Tibial artery (tissue), 4 donors: ENCODE measurements around the gene TIMM29.

Experiments
- DNase-seq, 2 donors: peaks; one replicate each; pipeline ENCODE4 v3.0.0-alpha.2; 2019
- H3K27ac ChIP-seq, 2 donors: fragments of 200-600 bp; sonication (generic) in 1 of 2; 1 replicate in 1 of 2; 2 replicates in 1 of 2; pipeline ENCODE4 v1.5.1; 2018 to 2019; ENCODE audit warnings: mild to moderate bottlenecking in 1 of 2
- H3K27me3 ChIP-seq, 2 donors: fragments of 200-600 bp; sonication (generic) in 1 of 2; one replicate each; pipeline versions ENCODE4 v1.5.1 to v1.6.0; 2016 to 2019
- H3K36me3 ChIP-seq, 3 donors: fragments of 200-600 bp; sonication (generic) in 2 of 3; one replicate each; pipeline ENCODE4 v1.5.1; 2016 to 2019; ENCODE audit warnings: mild to moderate bottlenecking in 2 of 3
- H3K4me1 ChIP-seq, 4 donors: fragments of 200-600 bp; sonication (generic) in 2 of 4; 1 replicate in 3 of 4; 2 replicates in 1 of 4; pipeline ENCODE4 v1.5.1; 2016 to 2019
- H3K4me3 ChIP-seq, 2 donors: fragments of 200-600 bp; sonication (generic) in 1 of 2; 1 replicate in 1 of 2; 2 replicates in 1 of 2; pipeline ENCODE4 v1.5.1; 2018 to 2019; ENCODE audit warnings: mild to moderate bottlenecking in 2 of 2
- H3K9me3 ChIP-seq, 3 donors: fragments of 200-600 bp; sonication (generic) in 1 of 3; one replicate each; pipeline ENCODE4 v1.5.1; 2016 to 2019
- CTCF ChIP-seq, 2 experiments: fragments of 200-600 bp in 1 of 2; fragments of 450-650 bp in 1 of 2; IDR thresholded peaks; one replicate each; pipeline ENCODE4 v1.5.1; 2017 to 2019; ENCODE audit warnings: antibody characterized with exemption in 2 of 2, mild to moderate bottlenecking in 1 of 2, moderate library complexity in 1 of 2
- intact Hi-C: fragments of 100-400 bp; cut with DNase I; formaldehyde crosslinking; loops from one replicate; pipeline ENCODE4 v1.15.0; 2023; ENCODE audit warnings: low total_unique reads

TIMM29 gene

GRCh38 chr19:10920288-10920655 lies 8.3 kb upstream of the TIMM29 start:
- Histone ChIP-seq H3K27me3 (no peaks in the 10 kb centered on the region), H3K27ac (no peak overlapping the region), H3K4me1 (no peaks in the 10 kb centered on the region), H3K36me3 (peaks cover 29 to 99% (median 61%) of the 10 kb centered on the region in 3 donors), H3K9me3 (no peaks in the 10 kb centered on the region), H3K4me3 (no peak overlapping the region)
- no peak for DNase-seq
- intact Hi-C loops, result no loop called here
- TF ChIP-seq CTCF (IDR thresholded peaks at IDR 0.05), result no peak

GRCh38 chr19:10920781-10921180 lies 7.8 kb upstream of the TIMM29 start:
- H3K36me3 ChIP-seq, result peaks cover 29 to 98% (median 57%) of the 10 kb centered on the region in 3 donors
- TF ChIP-seq CTCF (IDR thresholded peaks at IDR 0.05), result no peak
- H3K27me3 ChIP-seq, result no peaks in the 10 kb centered on the region
- no peak for DNase-seq
- no peak overlapping the region for H3K4me3 ChIP-seq
- H3K4me1 ChIP-seq, result no peaks in the 10 kb centered on the region
- no peak overlapping the region for H3K27ac ChIP-seq
- no peaks in the 10 kb centered on the region for H3K9me3 ChIP-seq
- intact Hi-C loops, result no loop called here

GRCh38 chr19:10921199-10921909 lies 7.3 kb upstream of the TIMM29 start:
- H3K36me3 ChIP-seq, result peaks cover 27 to 92% (median 51%) of the 10 kb centered on the region in 3 donors
- DNase-seq, result no peak

GRCh38 chr19:10921910-10922637 lies 6.5 kb upstream of the TIMM29 start:
- H3K4me3 ChIP-seq, result no peak overlapping the region
- no peaks in the 10 kb centered on the region for H3K9me3 ChIP-seq
- peaks cover 22 to 85% (median 46%) of the 10 kb centered on the region in 3 donors for H3K36me3 ChIP-seq
- no peak overlapping the region for H3K27ac ChIP-seq
- intact Hi-C loops, result no loop called here
- no peaks in the 10 kb centered on the region for H3K27me3 ChIP-seq
- TF ChIP-seq CTCF (IDR thresholded peaks at IDR 0.05), result no peak
- DNase-seq, result no peak
- peaks cover 0 to 3% (median under 1%) of the 10 kb centered on the region in 4 donors for H3K4me1 ChIP-seq

More at GRCh38 chr19:10921199-10921909, 7.3 kb upstream of the TIMM29 start:
- Histone ChIP-seq H3K9me3 (no peaks in the 10 kb centered on the region), H3K27ac (no peak overlapping the region), H3K27me3 (no peaks in the 10 kb centered on the region), H3K4me3 (no peak overlapping the region), H3K4me1 (no peaks in the 10 kb centered on the region)
- intact Hi-C loops, result no loop called here
- TF ChIP-seq CTCF (IDR thresholded peaks at IDR 0.05), result no peak

- Histone ChIP-seq H3K4me1 (peaks cover 0 to 9% (median 6%) of the 10 kb centered on the region in 4 donors), H3K36me3 (peaks cover 22 to 79% (median 46%) of the 10 kb centered on the region in 3 donors), H3K9me3 (no peaks in the 10 kb centered on the region), H3K27me3 (no peaks in the 10 kb centered on the region), H3K4me3 (no peak overlapping the region), H3K27ac (no peak overlapping the region)
- TF ChIP-seq CTCF (IDR thresholded peaks at IDR 0.05), result no peak
- intact Hi-C loops, result no loop called here
- no peak for DNase-seq
These were observed 6.0 kb upstream of the TIMM29 start for GRCh38 chr19:10922638-10923014.
